Measurements from ENCODE around the gene RDH11.
"Not testable (repeated sequence)": the region's sequence is repeated elsewhere in the genome, so short reads cannot be mapped to it uniquely, and the experiment has no call there.

Gene RDH11, protein sequence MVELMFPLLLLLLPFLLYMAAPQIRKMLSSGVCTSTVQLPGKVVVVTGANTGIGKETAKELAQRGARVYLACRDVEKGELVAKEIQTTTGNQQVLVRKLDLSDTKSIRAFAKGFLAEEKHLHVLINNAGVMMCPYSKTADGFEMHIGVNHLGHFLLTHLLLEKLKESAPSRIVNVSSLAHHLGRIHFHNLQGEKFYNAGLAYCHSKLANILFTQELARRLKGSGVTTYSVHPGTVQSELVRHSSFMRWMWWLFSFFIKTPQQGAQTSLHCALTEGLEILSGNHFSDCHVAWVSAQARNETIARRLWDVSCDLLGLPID

DNA sequence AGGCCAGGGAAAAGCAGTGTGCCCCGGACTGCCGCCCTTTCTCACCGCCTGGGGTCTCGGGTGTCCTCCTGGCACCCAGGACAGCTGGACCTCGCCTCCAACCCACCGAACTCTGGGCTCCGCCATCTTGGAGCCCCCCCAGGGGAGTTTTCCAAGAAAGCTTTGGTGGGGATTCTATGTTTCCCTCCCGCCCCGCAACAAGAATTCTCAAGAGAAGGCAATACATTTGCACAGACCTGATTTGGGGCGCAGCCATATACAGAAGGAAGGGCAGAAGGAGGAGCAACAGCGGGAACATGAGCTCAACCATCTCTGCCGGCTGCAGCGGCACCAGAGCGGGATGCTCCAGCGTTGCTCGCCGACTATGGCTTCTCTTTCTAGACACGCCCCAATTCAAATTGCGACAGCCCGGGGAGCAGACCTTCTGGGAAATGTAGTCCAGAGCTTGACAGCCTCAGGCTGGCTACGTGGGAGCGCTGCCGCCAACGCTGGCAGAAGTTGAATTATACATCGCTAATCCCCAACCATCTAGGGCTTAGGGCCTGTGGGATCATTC, at the start of gene RDH11:
TSS of gene RDH11 (minus strand) at position 371 of the 556 bp plus-strand sequence. CDS start at position 310, 61 bp downstream.
- peak; percentile 94 for DNase-seq

DNA sequence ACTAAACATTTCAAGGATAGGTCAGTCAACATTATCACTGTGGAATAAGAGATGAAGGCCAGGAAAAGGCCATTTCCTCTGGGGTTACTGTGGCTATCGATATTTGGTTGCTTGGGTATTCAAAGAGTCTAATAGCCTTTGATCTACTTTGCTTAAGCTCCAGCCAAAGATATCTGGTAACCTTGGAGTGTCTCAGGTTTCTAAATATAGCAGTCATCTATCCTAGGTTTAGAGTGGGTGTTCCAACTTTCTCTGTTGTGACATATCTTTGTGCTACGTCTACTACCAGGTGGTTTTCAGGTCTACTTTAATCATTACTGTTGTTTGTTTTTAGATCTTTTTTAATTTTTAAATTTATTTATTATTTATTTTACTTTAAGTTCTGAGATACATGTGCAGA, 48.5 kb upstream of the RDH11 start:
- no peak for DNase-seq

DNA sequence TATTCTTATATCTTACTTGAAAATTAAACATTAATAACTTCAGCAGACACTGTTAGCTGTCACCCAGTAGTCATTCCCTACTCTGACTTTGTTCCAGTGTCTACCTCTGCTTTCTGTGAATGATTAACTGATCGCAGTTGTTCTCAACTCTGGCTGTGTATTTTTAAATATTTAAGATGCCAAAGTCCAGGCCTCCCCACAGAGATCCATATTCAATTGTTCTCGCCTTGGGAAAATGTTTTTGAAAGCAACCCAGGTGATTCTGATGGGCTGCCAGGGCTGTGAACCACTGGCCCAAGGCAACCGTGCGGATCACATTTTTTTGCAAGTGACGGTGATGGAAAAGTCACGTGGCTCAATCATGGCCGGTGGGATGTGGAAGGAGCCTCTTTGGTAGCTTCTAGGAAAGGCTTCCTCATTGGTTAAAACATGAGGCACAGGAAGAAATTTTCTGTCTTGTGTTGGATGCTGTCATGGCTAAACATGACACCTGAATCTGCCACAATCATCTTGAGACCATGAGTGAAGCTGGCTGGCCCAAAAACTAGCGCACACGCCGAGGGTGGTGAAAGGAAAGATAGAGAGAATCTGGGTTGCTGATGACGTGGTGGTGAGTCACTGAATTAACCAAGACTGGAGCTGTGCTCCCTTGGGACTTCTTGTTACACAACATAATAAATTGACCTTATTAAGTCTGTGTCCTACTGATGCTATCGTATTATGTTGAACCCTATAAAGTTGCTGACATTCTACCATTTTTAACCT, 43.4 kb upstream of the RDH11 start:
- peak; percentile 94 for DNase-seq

DNA sequence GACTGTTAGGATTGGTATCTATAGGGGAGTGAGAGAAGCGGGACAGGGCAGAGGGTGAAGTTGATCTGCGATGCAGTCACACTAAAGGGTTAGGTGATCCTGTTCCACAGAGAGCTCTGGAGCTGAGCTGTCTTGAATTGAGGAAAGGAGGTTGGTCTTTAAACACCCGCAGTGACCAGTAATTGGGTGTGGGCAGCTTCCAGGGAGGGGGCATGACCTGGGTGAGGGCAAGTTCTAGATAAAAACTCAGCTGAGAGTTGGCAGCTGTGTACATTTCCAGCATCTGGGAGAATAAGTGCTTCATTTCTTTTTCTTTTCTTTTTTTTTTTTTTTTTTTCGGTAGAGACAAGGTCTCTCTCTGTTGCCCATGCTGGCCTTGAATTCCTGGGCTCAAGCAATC, 41.2 kb upstream of the RDH11 start:
- DNase-seq: no peak

DNA sequence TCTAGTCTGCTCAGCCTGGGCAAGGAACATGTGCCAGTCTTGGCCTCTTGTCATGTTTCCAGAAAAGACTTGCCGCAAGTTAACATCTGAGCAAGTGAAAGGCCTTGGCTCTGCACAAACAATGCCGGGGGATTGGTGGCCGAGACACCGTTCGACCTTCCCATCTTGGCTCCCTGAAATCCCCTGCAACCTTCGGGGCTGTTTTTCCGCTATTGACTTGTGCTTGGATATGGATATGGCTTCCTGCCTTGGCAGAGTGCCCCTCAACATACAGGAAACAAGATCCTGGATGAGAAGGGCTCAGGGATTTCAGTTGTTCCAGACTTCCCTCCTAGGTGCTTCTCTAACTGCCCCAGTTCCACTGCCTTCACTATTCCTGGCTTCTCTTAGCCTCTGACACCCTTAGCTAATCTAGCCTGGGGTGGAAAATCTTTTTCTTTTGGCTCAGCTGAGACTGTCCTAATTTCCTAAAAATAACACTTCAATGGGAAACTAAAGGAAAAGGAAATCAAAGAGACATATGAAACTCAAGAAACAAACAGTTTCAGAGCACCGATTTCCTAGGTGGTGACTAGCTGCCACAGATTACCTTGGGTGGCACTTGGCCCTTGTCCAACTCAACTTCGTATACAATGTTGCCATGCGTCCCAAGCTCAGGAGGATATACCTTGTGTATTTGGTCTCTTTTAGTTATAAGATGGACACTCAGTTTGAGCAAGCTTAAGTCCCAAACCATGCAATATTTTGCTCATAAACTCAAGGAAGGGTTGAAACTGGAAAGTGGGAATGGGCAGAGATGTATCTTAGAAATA, 40.0 kb upstream of the RDH11 start:
- no peak for DNase-seq

DNA sequence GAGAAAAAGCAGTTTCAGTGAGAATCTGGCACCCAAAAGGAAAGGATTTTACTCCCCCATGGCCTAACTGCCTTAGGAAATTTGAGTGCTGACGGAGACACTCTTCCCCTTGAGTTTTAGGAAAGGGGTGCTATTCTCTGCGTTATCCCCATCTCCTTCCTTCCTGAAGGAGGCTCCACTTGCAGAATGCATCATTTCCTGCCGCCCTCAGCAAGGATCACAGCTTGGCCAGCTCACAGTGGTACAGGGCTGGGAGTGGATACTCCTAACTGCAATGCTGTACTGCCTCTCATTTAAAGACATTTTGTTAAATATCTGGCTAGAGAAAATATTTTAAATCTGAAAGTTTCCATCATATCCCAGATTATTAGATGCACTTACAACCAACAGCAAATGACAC, 39.1 kb upstream of the RDH11 start:
- DNase-seq: peak; percentile 34

DNA sequence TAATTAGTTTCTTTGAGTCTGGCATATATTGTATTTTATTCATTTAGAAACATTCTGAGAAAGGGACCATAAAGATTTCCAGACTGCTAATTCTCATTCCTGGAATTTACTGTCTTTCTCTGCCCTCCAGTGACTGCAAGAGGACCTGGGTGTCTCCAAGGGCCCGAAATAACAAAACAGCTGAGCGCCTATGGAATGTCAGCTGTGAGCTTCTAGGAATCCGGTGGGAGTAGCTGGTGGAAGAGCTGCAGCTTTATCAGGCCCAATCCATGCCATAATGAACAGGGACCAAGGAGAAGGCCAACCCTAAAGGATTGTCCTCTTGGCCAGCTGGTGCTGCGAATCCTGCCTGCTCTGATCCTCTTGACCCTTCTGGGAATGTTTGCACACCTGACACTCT, 38.1 kb upstream of the RDH11 start:
- DNase-seq: no peak

DNA sequence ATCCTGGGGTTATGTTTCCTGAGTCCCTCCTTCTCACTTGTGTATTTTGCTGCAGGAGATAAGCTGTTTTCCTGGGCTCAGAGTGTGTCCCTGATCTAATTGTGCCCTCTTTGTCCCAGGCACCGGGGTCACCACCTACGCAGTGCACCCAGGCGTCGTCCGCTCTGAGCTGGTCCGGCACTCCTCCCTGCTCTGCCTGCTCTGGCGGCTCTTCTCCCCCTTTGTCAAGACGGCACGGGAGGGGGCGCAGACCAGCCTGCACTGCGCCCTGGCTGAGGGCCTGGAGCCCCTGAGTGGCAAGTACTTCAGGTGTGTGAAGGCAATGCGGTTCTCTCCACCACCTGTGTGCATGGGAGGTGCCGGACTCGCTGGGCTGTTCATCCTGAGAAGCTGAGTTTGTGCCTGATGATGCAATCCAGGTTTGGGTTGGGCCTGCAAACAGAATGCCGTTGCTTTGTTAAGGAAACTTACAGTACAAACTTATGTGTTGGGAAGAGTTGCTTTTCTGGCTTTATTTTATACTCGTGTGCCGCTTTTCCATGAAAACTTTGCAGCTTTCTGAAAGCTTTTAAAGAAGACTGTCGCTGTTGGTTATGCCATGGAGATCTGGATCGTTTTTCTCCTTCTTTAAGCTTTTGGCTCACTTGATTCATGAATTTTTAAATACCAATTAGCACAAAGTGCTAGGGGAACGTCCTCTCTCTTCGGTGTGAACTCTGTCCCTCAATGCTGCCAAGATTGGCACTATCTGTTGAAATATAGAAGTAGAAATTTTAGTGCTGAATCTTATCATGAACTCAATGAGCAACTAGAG, 33.7 kb upstream of the RDH11 start:
- no peak for DNase-seq

DNA sequence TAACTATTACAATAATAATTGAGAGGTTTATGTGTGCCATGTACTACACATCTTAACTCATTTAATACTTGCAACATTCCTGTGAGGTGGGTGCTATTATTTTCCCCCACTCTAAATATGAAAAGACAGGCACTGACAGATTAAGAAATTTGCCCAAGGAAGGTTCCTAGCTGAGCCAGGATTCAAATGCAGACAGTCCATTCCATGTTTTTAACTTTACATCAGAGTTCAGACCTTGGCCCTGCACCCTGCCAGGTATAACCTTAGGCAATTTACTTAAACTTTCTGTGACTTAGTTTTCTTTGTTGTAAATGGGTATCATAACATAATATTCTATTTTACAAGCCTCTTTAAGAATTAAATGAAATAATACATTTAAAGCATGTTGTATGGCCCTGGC, 32.7 kb upstream of the RDH11 start:
- DNase-seq: no peak

DNA sequence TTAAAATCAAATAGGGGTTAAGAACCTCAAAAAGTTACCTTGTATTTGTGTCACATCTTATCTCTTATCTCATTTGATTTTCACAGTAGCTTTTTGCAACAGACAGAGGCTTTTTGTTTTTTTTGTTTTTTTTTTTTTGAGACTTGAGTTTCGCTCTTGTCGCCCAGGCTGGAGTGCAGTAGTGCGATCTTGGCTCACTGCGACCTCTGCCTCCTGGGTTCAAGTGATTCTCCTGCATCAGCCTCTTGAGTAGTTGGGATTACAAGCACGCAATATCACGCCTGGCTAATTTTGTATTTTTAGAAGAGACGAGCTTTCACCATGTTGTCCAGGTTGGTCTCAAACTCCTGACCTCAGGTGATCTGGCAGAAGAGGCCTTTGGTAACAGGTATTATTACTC, 31.8 kb upstream of the RDH11 start:
- no peak for DNase-seq

DNA sequence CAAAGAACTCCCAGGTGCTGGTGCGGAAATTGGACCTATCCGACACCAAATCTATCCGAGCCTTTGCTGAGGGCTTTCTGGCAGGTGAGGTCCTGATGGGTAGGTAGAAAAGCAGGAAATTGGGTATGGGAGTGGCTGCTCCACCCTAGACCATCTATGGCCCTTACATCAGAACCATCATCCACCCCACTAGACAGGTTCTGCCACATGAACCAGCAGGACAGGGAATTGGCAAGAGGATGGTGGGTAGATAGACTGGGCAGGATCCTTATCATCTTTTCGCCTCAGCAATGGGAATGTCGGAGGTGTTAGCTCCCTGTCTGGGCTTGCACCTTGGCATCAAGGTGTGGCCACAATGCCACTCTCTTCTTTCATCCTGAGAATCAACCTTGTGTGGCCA, 29.6 kb upstream of the RDH11 start:
- DNase-seq: no peak

DNA sequence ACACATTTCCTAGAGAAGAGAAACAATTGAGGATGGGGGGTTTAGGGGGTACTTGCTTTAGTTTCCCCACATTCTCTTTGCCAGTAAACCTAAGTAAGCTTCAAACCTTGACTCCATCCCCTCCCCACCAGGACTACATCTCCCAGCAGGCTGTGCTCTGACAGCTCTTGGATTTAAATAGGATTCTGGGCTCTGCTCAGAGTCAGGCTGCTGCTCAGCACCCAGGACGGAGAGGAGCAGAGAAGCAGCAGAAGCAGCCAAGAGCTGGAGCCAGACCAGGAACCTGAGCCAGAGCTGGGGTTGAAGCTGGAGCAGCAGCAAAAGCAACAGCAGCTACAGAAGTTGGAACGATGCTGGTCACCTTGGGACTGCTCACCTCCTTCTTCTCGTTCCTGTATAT, 26.7 kb upstream of the RDH11 start:
- DNase-seq: peak; percentile 15

DNA sequence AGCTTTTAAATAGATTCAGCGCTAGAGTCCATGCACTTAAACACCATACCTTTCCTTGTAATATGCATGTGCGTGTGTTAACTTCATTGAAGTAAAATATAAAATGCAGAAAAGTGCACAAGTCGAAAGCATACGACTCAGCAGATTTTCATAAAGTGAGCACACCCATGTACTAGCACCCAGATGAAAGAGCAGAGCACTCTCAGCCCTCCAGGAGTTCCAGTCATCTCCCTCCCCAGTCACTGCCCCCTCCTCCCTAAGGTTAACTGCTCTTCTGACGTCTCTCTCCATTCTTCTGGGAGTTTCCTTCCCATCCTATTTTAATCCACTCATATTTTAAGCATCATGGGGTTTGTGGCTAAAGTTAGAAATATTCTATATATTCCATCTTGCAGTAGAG, 26.3 kb upstream of the RDH11 start:
- no peak for DNase-seq

DNA sequence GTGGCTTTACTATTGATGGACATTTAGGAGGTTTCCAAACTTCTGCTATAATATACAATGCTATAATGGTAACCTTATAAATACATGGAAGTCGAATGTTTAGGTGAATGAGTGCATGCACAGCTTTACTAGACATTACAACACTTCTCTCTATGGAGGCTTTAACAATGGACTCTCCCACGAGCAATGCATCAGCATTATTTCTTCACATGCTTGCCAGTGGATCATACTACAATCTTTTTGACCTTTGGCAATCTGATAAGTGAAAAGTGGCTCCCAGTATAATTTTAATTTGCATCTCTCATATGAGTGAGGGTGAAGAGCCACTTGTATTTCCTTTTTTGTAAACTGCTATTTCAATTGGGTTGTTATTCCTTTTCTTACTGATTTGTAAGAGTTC, 24.3 kb upstream of the RDH11 start:
- DNase-seq: no peak

DNA sequence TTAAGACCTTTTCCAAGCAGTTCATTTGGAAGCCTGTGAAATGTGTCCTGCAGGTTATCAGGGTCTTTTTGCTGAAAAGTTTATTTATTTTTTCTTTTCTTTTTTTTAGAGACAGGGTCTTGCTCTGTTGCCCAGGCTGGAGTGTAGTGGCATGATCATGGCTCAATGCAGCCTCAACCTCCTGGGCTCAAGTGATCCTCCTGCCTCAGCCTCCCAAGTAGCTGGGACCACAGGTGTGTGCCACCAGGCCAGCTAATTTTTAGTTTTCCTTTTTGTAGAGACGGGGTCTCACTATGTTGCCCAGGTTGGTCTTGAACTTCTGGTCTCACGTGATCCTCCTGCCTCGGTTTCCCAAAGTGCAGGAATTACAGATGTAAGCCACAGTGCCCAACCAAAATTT, 23.8 kb upstream of the RDH11 start:
- DNase-seq: not testable (repeated sequence)

DNA sequence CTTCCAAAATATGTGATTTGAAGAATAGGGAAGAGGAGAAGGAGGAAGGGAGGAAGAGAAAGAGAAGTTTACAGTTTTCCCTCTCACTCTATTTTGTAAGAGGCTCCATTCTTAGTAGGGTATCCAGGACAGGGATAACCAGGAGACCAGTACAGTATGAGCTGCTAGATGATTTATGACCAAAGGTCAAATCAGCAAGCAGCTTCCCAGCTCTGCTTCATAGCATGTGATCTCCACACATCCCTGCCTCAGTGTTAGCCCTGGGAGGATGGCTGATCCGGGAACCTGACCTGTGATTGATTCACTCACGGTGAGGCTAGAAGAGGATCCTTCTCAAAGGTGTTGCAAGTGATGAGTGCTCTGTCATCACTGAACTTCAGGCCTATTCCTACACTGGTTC, 22.7 kb upstream of the RDH11 start:
- no peak for DNase-seq

DNA sequence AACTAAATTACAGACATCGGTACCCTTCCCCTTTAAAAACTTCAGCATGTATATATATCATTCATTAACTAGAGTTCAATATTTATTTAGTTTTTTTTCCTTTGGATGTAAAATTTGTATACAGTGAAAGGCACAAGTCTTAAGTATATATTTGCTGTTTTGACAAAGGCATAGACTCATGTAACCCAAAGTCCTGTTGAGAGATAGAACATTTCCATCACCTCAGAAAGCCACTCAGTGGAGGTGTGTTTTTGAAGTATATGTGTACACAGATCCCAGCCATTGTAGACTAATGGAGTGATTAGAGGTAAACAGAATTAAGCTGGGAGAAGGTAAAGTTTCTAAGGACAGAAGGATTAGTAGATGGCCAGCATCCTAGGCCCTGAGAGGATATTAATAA, 21.5 kb upstream of the RDH11 start:
- no peak for DNase-seq

DNA sequence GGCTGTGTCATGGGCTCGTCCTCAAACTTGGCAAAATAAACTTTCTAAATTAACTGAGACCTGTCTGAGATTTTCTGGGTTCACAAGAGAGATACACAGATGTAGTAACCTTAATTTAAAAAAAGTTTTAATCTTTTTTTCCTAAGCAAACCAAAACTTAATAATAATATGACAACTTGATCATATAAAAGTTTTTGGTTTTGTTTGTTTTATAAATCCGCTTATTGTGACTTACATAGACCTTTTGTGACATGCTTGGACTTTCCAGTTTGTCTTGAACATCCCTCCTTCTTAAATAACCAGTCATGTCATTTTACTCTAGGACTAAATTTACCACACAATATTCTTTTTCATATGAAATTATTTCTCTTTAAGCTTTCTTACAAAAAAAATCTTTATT, 14.6 kb upstream of the RDH11 start:
- DNase-seq: no peak

DNA sequence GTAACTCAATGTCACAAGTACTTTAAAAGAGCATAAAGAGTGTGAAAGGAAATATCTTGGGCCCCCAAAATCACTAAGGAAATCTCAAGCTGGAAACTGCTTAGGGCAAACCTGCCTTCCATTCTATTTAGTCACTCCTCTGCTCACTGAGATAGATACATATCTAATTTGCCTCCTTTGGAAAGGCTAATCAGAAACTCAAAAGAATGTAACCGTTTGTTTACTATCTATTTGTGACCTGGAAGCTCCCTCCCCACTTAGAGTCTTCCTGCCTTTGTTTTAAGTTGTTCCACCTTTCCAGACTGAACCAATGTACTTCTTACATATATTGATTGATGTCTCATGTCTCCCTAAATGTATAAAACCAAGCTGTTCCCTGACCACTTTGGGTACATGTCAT, 14.2 kb upstream of the RDH11 start:
- DNase-seq: not testable (repeated sequence)

DNA sequence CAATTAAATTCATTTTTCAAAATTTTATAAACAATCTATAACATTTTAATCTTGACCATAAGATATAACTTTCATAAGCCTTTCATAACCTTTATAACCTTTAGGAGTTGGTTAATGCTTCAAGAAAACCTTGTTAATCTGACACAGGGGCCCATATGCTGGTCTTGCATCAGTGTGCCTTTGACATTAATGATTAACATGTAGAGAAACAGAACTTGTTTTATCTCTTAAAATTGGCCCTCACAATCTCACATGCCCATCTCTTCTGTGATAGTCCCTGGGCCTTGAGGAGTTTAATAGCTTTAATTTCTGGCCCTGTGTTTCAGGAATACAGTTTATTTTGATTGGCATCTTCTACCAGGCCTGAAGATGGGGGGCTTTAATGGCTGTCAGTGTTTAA, 13.8 kb upstream of the RDH11 start:
- not testable (repeated sequence) for DNase-seq

DNA sequence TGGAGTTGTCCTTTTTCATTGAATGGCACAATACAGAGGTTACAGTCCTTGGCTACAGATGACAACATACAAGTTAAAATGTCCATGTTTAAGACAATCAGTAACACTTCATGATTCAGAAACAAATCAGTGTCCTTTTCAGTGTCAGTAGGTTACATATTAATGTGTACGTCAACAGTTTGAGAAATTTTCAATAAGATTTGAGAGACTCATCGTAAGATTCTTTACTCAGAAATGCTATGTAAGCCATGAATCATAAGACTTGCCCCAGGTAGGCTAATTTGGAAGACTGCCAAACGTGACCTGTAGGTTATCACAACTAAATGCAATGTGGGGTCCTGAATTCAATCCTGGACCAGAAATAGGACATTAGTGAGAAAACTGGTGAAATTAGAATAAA, 9.6 kb upstream of the RDH11 start:
- no peak for DNase-seq

DNA sequence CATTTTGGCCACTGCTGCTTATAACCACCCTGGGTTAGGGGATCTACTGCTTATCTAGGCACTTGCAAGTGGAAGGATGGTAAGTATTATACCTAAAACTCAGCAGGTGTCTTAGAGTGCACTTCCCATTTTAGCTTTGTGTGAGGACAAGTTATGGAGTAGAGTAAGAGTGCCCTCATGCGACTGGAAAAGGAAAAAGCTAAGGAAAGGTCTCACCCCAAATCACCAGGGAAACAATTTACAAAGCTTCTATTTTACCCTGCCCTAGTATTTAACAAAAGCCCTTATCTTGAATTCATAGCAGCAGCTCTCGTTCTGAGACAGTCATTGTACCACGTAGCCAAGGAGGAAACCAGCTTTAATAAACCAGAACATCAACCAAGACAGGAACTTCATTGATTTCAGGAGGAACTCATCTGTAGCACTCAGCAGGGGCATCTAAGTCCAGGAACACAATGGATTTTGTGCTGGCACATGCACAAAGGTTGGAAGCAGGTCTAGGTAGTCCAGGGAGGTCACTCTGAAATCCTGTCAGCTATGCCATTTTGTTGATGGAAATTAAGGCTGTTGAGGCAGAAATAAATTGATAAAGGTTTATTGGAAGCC, 9.0 kb upstream of the RDH11 start:
- peak; percentile 55 for DNase-seq

Data from EL (cell line).